Lung (tissue), 12 donors: ENCODE results near the gene HPSE2. TPM values are rescaled to one million over a fixed set of nuclear protein-coding genes. Genes with fewer than 3 reads are reported as not detected.

Experiments
- ATAC-seq: fragments of 200-7000 bp; cut with Tn5 transposase; one replicate; pipeline ENCODE4 v1.9.1; 2020; ENCODE audit warnings: moderate number of reproducible peaks; ENCODE audit not compliant: insufficient read depth, low FRiP score
- DNase-seq, 3 donors: peaks; one replicate each; pipeline ENCODE4 v3.0.0-alpha.2; 2013 to 2017
- H3K27ac ChIP-seq, 2 donors: one replicate each; pipeline ENCODE4 v1.5.1; 2013; ENCODE audit warnings: mild to moderate bottlenecking in 2 of 2, moderate library complexity in 2 of 2, control low read depth in 1 of 2, inconsistent platforms in 1 of 2, low read depth in 1 of 2, low read length in 1 of 2
- H3K27me3 ChIP-seq, 3 donors: one replicate each; pipeline ENCODE4 v1.5.1; 2013; ENCODE audit warnings: low read length in 2 of 3; ENCODE audit not compliant: control insufficient read depth in 3 of 3, insufficient read depth in 3 of 3
- H3K36me3 ChIP-seq, 4 donors: one replicate each; pipeline ENCODE4 v1.5.1; 2013; ENCODE audit warnings: low read length in 4 of 4, mild to moderate bottlenecking in 1 of 4, moderate library complexity in 1 of 4; ENCODE audit not compliant: control insufficient read depth in 4 of 4, insufficient read depth in 4 of 4
- H3K4me1 ChIP-seq, 5 donors: one replicate each; pipeline ENCODE4 v1.5.1; 2013; ENCODE audit warnings: low read length in 5 of 5, mild to moderate bottlenecking in 2 of 5, moderate library complexity in 1 of 5; ENCODE audit not compliant: control insufficient read depth in 5 of 5, insufficient read depth in 5 of 5
- H3K4me3 ChIP-seq: one replicate; pipeline ENCODE4 v1.5.1; 2013; ENCODE audit warnings: mild to moderate bottlenecking, control low read depth, moderate library complexity
- H3K9ac ChIP-seq, 2 donors: one replicate each; pipeline ENCODE4 v1.5.1; 2013; ENCODE audit warnings: low read length in 2 of 2, control low read depth in 1 of 2; ENCODE audit not compliant: insufficient read depth in 1 of 2
- H3K9me3 ChIP-seq, 4 donors: one replicate each; pipeline ENCODE4 v1.5.1; 2013; ENCODE audit warnings: low read length in 3 of 4, mild to moderate bottlenecking in 1 of 4, moderate library complexity in 1 of 4; ENCODE audit not compliant: control insufficient read depth in 4 of 4, insufficient read depth in 3 of 4
- WGBS, 2 donors: extraction: QIAGEN DNeasy Blood & Tissue Kit; methylation state at CpG; one replicate each; pipeline ENCODE4 v1.1.7; 2013; 5-methylcytosine and 5-hydroxymethylcytosine counted together
- polyA plus RNA-seq, 2 donors: library from polyadenylated mRNA; stranded (reverse); fragments of 200-250 nt; gene quantifications; one replicate each; pipeline ENCODE4 v1.2.1, GENCODE V29; 2013
- total RNA-seq, 2 donors: library from RNA; depleted of rRNA in 1 of 2; stranded (reverse); fragments of >200 nt in 1 of 2; gene quantifications; one replicate each; pipeline ENCODE4 v1.2.1, GENCODE V29; 2014 to 2021
- TF ChIP-seq, protein P1 (sequence below): IDR thresholded peaks from 2 replicates; pipeline ENCODE4 v1.5.1; 2012; ENCODE audit warnings: mild to moderate bottlenecking; ENCODE audit errors: control extremely low read depth, extremely low read depth
- donor health status: control.
- donor health status: control.
- donor health status: Bipolar disorder and iron deficiency.
- donor health status: healthy.
- donor health status: DM: yes; HTN: yes; CAD: no.

HPSE2 gene
- total and polyA plus RNA-seq, 4 donors: 0.32 to 47.3 (median 1.9) TPM

DNA sequence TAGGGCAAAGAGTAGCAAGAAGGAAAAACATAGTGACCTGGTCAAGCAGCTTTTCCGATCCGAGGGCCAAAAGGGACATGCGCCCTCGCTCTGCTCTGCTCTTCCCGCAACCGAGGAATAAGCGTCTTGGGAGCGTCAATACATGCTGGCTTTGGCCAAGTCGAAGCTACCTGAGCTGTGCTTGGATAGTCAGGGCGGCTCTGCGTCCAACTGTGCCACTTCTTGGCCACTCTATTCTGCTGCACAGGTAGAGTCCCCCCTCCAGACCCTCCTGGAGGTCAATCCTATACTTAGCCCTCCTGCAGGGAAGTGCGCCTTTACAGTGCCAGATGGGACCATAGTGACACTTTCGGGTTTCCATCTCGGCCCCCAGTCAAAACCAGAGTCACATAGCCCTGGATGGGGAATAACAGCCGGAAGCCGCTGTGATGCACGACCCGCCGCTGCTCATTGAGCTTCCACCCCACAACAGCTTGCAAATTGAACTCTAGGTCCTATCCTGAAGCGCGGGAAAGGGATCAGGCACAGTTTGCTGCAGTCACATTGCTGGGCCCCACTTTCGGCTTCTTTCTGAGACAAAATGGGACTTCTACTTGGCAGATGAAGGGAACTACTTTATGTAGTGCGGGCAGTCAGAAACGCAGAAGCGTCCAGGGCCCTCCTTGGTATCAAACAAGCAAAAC lies 1.1 kb upstream of the HPSE2 start:
- ATAC-seq (no peak), DNase-seq (peak in 1 of 3 donors; percentile 11)
- no peaks in the 10 kb centered on the region for H3K9me3 ChIP-seq
- TF ChIP-seq, protein P1, sequence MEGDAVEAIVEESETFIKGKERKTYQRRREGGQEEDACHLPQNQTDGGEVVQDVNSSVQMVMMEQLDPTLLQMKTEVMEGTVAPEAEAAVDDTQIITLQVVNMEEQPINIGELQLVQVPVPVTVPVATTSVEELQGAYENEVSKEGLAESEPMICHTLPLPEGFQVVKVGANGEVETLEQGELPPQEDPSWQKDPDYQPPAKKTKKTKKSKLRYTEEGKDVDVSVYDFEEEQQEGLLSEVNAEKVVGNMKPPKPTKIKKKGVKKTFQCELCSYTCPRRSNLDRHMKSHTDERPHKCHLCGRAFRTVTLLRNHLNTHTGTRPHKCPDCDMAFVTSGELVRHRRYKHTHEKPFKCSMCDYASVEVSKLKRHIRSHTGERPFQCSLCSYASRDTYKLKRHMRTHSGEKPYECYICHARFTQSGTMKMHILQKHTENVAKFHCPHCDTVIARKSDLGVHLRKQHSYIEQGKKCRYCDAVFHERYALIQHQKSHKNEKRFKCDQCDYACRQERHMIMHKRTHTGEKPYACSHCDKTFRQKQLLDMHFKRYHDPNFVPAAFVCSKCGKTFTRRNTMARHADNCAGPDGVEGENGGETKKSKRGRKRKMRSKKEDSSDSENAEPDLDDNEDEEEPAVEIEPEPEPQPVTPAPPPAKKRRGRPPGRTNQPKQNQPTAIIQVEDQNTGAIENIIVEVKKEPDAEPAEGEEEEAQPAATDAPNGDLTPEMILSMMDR: no peak
- H3K27ac ChIP-seq: no peak overlapping the region
- peaks cover 15 to 37% (median 28%) of the 10 kb centered on the region in 3 donors for H3K27me3 ChIP-seq
- H3K9ac ChIP-seq: no peak overlapping the region
- H3K4me3 ChIP-seq: no peak overlapping the region
- WGBS, 2 donors: 21 to 28% methylated on average over 25 of the region's 25 CpGs
- no peaks in the 10 kb centered on the region for H3K36me3 ChIP-seq
- peaks cover 0 to 38% (median 5%) of the 10 kb centered on the region in 5 donors for H3K4me1 ChIP-seq

DNA sequence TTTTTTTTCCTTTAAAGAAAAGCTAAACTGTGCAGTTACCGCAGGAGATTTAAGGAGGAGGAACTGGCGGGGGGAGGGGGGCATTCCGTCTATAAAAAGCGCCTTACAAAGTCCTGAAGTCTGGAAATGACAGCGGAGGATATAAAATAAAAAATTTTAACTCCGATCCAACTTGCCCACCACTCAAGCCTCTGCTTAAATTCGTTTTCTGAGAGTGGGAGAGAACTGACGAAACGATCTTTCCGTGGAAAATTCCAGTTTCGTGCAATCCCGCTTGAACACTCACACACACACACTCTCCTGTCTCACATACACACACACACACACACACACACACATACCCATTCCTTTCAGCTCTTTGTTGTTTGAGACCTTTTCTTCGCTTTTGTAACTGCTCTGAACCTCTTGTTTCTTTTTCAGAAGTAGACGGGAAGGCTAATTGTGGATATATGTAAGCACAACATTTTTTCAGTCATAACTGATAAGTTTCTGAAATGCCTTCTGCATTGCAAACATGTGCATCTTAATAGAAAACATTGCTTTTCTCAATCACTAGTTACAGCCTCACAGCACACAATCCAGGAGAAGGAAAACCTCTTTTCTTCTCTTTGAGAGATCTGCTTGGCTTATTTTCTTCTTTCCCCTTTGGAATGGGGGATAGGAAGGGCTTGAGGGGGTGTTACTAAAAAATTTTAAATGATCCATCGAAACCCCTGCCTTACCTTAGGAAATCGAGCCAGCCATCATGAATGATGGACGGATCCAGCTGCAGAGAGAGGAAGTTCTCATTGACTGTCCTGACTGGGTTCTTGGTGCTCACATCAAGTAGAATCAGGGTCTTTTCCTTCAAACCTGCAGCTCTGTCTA lies 628 bp downstream of the HPSE2 start:
- H3K27ac ChIP-seq: no peak overlapping the region
- WGBS, 2 donors: 4 to 5% methylated on average over 17 of the region's 17 CpGs
- H3K9me3 ChIP-seq: no peaks in the 10 kb centered on the region
- no peak overlapping the region for H3K4me3 ChIP-seq
- DNase-seq (peak; percentile 34 to 79 (median 68)), ATAC-seq (no peak)
- no peaks in the 10 kb centered on the region for H3K36me3 ChIP-seq
- peaks cover 15 to 50% (median 34%) of the 10 kb centered on the region in 3 donors for H3K27me3 ChIP-seq
- H3K4me1 ChIP-seq: peaks cover 0 to 38% (median 9%) of the 10 kb centered on the region in 5 donors
- H3K9ac ChIP-seq: peak overlapping the region; percentile 65 to 77
- TF ChIP-seq, protein P1: no peak

GRCh38 chr10:99234041-99234790 lies 1.4 kb downstream of the HPSE2 start:
- Histone ChIP-seq H3K9ac (peak overlapping the region; percentile 65 to 77), H3K4me1 (peaks cover 0 to 38% (median 9%) of the 10 kb centered on the region in 5 donors), H3K27me3 (peaks cover 15 to 50% (median 39%) of the 10 kb centered on the region in 3 donors)

More at GRCh38 chr10:99234041-99234790, 1.4 kb downstream of the HPSE2 start:
- DNase-seq: peak; percentile 73 to 81 (median 78)
- Histone ChIP-seq H3K36me3 (no peaks in the 10 kb centered on the region), H3K9me3 (no peaks in the 10 kb centered on the region), H3K27ac (no peak overlapping the region), H3K4me3 (no peak overlapping the region)
- WGBS, 2 donors: 1 to 2% methylated on average over 48 to 49 of the region's 49 CpGs
- ATAC-seq: peak; percentile 82
- TF ChIP-seq, protein P1: no peak
